Activated gamma-delta T cell (primary cell): ENCODE measurements around the gene FGF2.
"Not testable (repeated sequence)": the region's sequence is repeated elsewhere in the genome, so short reads cannot be mapped to it uniquely, and the experiment has no call there.

ENCODE experiments used
- DNase-seq: peaks from one replicate; lab custom pipeline; 2025; lab: John Stamatoyannopoulos, UW

The FGF2 gene

DNA sequence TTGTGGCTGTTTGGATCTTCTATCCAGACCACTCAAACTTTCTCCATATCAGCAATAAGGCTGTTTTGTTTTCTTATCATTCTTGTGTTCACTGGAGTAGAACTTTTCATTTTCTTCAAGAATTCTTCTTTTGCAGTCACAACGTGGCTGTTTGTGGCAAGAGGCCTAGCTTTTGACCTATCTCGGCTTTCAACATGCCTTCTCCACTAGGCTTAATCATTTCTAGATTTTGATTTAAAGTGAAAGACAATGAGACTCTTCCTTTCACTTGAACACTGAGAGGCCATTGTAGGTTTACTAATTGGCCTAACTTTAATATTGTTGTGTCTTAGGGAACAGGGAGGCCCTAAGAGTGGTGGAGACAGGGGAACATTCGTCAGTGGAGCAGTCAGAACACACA, 19.1 kb downstream of the FGF2 start:
- no peak for DNase-seq

DNA sequence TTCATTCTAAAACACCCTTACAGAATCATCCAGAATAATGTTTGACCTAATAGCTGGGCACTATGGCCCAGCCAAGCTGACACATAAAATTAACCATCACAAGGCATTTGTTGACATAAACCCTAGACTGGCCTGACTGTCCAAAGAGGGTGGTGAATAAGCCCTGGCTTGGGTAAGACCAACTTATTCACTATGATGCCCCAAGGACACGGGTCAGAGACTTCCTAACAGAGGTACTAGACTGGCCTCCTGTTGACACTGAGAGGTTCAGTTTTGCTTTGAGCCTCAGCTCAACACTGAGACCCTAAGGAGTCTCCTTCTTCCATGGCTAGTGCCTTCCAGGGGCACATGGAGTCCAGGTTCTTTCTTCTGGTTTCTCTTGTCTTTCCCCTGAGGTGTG, 21.3 kb downstream of the FGF2 start:
- no peak for DNase-seq

DNA sequence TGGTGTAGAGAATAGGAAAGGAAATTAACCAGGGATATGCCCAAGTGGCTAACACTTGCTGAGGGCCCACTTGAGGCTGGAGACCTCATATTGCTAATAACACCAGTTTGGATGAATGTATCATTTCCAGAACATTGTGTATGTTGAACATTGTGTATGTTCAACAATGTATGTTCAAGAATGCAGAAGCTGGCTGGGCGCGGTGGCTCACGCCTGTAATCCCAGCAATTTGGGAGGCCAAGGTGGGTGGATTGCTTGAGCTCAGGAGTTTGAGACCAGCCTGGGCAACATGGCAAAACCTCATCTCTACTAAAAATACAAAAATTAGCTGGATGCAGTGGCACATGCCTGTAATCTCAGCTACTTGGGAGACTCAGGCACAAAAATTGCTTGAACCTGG, 23.2 kb downstream of the FGF2 start:
- not testable (repeated sequence) for DNase-seq

DNA sequence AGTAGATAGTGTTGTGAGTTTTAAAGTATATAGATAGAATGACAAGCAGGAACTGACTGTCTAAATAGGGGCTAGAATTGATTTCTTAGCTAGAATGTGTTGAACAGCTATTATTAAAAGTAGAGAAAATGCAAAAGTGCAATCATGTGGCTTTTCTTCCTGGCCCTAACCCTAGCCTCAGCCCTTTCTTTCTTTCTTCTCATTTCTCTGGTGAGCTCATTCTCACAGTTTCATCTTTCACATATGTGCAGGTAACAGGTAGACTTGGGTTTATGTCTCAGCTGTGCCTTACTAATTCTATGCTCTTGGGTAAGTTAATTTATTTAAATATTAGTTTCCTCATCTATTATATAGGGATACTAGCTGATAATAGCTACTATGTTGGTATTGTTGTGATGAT, 24.9 kb downstream of the FGF2 start:
- DNase-seq = no peak

DNA sequence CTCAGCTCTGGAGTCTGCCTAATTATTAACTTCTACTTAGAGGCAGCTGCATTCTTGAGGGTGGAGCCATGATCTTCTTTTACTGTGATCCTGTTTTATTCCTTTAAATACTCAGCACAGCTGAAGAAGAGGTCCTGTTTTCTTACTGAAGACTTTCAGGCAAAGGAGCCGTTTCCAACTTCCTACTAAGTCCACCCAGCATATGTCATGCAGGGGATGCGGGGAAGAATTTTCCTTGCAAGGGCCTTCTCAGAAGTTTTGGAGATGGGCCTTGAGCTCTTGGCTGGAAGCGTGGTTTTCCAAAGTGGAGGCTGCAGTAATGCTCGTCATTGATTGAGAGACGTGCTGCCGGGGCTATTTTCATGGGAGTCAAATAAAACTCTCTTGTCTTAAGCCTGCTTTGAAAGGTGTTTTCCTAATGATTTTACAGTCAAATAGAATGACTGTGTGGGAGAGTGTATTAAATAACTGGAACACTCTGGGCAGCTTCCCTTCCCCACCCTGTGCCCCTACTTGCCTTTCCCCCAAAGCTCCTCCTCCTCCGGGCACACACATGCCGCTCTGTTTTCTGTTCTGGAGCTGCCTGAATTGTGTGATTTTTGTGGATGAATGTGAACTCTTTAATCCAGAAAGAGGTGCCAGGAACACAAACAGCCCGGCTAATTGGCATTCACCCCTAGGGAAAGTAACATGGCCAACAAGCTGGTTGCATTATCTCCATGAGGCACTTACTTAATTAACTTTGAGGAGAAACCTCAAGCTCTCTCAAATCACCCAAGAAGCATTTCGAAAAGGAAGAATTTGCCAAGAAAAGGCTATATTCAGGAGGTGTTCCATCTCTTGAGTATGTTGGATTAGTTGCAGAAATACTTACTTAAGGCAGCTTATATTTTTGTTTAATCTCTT, 28.1 kb downstream of the FGF2 start:
- no peak for DNase-seq

DNA sequence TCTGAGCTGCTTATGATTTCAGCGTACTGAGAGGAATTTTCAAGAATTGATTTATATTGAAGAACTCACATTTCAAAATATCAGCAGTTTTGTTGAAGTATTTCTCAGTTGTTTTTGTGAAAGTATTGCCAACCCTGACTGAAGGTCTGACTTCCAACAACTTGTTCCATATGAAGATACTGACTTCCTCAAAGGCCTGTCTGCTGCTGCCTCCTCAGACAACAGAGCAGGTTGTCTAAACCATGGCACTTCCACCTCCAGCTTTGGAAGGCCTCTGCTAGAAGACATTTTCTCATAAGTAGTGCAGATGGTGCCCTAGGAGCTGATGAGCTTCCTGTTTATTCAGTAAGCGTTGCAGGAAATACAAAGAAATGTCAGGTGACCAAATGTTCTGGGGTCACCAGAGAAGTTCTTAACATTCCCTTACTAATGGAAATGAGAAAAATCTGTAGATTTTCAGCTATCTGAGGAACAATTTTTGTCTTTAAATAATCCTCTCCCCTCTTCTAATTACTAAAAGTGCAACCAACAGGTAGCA, 28.8 kb downstream of the FGF2 start:
- no peak for DNase-seq

DNA sequence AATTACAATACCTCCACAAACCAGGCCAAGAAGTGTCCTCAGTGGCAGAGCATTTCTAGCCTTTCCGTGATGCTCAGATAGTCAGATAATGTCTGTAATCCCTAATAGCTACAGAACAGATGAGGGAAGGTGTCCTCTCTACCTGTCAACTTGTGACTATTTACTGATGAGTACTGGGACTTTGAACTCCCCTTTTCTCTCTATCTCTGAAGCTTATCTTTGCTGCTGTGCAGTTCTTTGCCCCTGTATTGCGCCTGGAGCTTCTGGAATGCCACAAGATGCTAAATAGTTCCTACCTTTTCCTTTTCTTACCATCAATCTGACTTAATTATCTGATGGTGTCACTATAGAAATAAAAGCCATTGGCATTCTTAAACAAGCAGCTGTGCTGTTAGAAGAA, 30.5 kb downstream of the FGF2 start:
- no peak for DNase-seq

DNA sequence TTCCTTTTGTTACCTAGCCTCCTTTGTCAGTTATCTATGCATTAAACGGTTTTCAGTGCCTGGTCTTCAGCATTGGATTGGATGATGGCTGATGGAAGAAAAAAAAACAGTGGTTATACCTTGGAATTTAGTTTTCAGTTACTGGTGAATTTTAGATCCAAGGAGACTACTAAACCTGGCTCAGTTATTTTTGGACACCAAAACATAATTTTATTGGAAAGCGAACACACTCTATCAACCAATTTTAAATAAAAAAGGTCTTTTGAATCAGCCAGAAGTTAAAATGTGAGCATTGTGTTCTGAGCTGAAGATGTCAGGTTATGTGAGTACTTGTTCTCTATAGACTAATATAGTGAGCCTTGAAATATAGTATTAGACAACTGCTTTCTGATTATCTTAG, 32.1 kb downstream of the FGF2 start:
- no peak for DNase-seq

DNA sequence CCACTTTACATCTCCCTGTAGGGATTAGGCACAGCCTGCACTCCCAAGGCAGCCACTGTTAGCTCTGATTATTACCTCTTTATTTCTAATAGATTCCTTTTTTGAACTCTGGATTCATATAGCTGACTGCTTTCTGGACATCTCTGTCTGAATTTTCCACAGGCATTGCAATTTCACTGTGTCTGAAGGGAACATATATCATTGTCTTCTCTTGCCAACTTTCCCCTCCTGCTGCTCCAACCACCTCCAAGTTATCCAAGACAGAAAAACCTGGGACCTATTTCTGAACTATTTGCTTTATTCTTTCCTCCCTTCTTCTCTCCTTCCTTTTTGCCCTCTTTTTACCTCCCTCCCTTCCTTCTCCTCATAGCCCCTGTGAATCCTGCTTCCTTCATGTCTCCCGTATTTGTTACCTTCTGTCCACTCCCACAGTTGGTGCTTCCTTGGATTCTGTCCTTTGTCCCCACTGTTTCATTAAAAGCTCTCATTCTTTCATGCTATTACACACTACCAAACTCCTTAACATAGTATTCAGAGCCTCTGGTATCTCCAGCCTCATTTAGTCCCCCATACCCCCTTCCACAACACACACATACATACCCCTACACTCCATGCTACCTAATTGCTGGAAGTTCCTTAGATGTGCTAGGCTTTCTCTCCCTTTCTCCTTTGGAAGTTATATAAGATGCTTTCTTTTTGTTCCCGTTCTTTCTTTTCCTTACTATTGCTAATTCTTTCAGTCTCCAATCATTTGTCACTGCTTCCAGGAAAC, 34.7 kb downstream of the FGF2 start:
- DNase-seq = no peak

DNA sequence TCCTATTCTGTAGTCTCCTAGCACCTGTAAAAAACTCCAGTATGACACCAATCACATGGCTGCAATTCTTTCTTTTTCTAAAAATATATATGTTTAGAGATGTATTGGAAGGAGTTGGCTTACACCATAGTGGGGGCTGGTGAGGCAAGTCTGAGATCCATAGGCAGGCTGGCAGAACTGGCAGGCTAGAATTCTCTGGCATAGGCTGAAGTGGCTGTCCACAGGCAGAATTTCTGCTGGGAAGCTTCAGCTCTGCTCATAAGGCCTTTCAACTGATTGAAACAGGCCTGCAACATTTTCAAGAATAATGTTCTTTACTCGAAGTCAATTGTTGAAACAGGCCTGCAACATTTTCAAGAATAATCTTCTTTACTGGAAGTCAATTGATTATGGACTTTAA, 37.0 kb downstream of the FGF2 start:
- no peak for DNase-seq

DNA sequence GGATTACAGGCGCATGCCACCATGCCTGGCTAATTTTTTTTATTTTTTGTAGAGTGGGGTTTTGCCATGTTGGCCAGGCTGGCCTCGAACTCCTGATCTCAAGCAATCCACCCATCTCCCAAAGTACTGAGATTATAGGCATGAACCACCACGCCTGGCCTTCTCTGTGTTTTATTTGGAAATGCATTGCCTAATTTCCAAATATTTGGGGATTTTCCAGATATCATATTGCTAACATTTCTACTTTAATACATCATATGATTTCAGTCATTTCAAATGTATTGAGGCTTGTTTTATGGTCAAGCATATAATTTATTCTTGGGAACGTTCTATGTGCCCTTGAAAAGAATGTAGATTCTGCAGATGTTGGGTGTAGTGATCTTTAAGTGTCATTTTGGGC, 38.8 kb downstream of the FGF2 start:
- no peak for DNase-seq

DNA sequence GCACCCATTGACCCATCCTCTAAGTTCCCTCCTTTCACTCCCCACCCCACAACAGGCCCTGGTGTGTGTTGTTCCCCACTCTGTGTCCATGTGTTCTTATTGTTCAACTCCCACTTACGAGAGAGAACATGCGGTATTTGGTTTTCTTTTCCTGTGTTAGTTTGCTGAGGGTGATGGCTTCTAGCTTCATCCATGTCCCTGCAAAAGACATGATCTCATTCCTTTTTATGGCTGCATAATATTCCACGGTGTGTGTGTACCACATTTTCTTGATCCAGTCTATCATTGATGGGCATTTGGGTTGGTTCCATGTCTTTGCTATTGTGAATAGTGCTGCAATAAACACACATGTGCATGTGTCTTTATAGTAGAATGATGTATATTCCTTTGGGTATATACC, 41.6 kb downstream of the FGF2 start:
- DNase-seq = not testable (repeated sequence)

DNA sequence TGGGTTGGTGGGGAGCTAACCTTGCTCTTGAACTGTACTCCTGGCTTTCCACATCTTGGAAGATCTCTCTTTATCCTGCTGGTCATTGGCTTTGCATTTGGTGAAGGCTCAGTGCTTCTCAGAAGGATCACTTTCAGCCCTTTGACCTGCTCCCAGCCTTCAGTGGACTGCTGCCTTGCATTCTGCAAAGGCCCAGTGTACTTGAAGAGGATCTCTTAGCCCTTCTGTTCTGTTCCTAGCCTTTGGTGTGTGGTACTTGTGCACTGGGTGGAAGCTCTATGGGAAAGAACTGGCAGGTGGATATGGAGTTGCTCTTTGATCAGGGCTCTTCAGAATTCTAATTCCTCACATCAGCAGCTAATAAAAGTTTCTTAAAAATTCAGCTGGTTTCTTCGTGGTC, 46.5 kb downstream of the FGF2 start:
- DNase-seq = no peak

DNA sequence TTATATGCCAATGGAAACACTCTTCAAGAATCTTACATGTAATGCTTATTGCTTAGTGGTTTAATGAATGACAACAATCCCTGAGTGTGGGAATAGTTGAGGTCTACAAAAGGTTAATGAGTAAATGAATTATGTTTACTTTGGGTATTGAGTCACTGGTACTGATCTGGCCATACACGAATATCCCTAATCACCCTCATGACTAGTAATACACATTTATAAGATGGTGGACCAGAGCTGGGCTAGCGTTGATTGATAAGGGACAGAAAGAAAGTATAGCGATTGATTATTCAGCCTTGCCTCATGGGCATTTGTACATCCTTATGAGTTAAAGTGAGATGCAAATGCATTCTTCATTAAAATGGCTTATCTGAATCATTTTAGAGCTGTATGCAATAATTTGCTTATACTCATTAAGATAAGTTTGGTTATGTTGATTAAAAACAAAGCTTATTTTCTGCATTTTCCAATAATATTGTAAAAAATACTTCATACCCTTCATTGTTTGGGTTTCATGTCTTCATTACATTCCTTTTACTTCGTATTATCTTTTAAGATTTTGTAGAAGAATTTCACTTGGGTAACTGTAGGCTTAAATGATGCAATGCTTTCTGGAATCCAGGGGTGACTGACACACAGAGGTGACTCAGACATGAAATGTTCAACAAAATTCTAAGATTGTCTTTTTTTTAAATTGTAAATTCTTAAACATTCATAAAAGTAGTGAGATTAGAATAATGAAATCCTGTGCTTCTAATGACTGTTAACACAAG, 47.4 kb downstream of the FGF2 start:
- DNase-seq = no peak

DNA sequence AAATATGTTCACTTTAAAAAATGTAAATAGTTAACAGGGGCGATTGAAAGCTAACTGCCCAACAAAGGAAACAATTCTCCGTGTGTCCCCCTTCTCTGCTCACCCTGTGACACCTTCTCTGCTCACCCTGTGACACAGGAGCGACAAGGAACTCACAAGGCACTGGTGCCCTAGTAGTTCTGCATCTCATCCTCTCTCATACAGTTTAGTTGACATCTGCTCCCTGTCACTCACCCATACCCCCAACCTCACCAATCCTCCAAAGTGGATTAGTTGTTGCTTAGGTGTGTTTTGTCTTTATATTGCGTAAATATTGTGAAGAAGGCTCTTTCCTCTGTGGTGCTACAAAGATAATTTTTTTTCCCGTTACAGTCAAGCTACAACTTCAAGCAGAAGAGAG, 49.3 kb downstream of the FGF2 start:
- no peak for DNase-seq

DNA sequence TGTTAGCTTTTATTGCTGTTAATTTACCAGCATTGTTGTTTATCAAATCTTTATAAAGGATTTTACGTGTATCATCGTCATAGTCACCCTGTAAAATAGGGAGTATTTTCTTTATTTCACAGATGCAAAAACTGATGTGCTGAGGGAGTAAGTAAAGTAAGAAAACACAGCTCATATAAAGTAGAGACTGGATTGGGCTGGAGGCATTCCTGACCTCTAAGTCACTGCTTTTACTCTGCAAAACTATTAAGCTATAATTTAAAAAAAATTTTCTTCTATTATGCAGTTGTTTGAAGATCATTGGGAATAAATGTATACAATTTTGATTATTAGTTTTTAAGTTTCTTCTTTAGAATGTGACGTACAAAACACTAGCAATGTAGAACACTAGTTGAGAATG, 49.8 kb downstream of the FGF2 start:
- no peak for DNase-seq

DNA sequence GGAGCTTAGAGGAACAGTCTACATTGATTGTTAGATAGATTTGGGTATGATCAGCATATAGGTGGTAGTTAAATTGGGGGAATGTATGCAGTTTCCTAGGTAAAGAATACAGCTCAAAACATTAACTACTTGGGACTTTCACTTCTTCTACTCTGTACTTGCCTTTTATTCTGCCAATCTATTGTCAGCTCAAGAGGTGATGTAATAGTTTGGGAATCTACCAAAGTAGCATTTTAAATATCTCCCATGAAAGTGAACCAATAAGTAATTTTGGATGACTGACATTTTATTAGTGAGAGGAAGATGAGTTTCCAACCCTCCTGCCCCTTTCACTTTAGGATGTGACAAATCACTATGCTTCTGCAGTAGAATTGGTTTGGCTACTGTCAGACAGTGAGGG, 52.4 kb downstream of the FGF2 start:
- DNase-seq = no peak

DNA sequence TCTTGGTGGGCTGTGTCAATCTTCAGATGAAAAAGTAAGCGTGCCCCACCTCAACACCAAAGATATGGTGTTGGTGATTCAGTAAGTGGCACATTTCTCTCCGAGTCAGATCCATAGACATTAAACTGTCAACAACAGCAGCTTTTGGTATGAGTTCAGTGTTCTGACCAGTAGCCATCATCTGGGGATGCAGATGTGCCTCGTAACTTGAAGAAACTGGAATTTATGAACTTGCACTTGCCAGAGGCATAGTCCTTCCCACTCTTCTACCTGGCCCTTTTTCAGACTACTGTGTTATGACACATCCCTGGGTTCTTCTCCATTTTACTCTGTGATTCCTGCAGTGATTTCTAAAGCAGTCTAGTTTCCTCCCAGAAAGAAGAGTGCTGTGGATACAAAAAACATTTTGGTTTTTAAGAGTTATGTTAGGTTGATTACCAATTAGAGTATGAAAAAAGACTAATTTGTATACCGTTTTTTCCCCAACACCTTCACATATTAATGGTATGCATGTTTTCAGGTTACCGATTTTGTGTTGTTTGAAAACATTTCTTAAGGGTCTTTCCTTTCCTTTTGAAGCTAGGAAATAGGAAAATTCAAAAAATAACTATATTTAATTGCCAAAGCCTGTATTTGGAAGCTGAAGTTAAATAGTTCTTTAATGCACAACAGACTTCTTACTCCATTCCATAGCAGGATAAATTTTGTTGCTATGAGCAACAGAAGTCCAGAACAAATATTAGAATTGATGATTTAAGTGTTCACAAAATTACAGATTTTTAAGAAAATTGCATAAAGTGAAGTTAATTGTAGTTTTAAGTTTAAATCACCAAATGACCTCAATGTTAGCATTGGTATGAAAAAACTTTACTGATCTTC, 56.5 kb downstream of the FGF2 start:
- no peak for DNase-seq

DNA sequence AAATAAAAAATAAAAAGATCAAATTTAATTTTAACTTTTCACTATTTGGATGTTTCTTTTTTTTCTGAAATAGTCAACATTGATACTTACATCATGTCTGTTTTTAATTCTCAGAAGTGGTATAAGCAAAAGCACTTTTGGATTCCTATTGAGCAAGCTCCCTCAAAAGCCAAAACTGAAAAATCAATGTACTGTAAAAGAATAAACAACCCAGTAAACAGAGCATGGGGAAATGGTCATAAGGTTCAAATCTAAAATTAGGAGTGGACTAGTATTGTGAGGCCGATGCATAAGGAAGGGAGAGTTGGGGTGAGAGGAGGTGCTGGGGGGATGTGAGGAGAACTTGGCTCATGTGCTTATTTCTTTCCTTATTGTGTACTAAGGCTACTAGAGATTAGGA, 57.9 kb downstream of the FGF2 start:
- DNase-seq = no peak

DNA sequence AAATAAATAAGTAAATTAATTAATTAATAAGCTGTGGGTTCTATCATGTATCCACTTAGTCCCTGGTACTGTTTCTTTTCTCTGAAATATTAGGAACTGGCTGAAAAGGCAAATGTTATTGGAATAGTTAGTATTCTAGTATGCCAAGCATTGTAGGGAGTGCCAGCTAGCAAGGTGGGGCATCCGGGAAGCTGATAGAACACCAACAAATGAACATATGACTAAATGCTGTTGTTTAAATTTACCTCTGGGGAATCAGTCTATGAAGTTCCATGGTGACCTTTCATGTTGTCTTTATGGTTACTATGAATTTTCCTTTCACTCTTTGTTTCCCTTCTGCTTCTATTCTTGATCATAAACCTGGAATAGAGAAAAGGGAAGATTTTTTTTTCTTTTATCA, 63.1 kb downstream of the FGF2 start:
- no peak for DNase-seq

DNA sequence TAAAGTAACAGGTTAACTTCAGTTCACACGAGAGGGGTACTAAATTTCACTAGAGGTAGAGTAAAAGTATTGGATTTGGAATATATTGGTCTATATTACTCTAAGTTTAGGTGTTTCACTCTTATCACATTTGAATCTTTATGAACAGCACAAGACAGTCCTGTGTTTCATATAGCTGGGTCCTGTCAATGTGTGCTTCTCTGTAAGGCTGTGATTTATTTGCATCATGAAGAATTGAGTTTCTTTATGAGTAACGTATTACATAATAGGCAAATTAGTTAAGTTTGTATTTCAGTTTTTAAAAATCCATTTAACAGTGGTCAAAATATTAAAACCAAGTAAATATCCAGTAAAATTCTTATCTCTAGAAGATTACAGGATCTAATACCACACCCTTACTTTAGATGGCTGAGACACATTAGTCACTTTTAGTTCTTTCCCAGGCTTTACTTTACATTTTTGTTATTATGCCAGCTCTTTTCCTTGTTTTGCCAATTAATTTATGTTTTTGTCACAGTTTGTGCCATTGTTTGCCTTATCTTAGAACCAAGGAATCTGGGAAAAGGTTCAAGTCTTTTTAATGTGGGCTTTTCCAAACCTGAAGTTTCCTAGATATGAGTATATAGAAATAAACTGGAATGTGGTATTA, 63.6 kb downstream of the FGF2 start:
- no peak for DNase-seq
